Measurements from ENCODE around the gene METTL15. TPM values are rescaled to one million over a fixed set of nuclear protein-coding genes. Genes with fewer than 3 reads are reported as not detected.

The METTL15 gene, protein sequence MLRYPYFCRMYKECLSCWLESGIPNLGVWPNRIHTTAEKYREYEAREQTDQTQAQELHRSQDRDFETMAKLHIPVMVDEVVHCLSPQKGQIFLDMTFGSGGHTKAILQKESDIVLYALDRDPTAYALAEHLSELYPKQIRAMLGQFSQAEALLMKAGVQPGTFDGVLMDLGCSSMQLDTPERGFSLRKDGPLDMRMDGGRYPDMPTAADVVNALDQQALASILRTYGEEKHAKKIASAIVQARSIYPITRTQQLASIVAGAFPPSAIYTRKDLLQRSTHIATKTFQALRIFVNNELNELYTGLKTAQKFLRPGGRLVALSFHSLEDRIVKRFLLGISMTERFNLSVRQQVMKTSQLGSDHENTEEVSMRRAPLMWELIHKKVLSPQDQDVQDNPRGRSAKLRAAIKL
- total RNA-seq (10 to 100 TPM in 5 of 9 donors, 1 to 10 TPM in 4; 6.2 to 14.4 (median 10.2) TPM), polyA plus RNA-seq (1 to 10 TPM; 5.2 to 7.1 TPM)
- long read RNA-seq, donor 1, full-length matches to known transcripts: 2 of 26 reads
- long read RNA-seq, donor 1, partial matches to known transcripts: 18 of 26 reads
- long read RNA-seq, donor 1, other reads (novel, unspliced or antisense): 6 of 26 reads
- long read RNA-seq, donor 2, full-length matches to known transcripts: 3 of 46 reads
- long read RNA-seq, donor 2, partial matches to known transcripts: 27 of 46 reads
- long read RNA-seq, donor 2, other reads (novel, unspliced or antisense): 16 of 46 reads
- long read RNA-seq, donor 3, full-length matches to known transcripts: 2 of 13 reads
- long read RNA-seq, donor 3, partial matches to known transcripts: 8 of 13 reads
- long read RNA-seq, donor 3, other reads (novel, unspliced or antisense): 3 of 13 reads

- peaks cover 0 to 2% (median 0%) of the 10 kb centered on the region in 9 donors for H3K36me3 ChIP-seq
- peak; percentile 99 to 100 (median 100) for DNase-seq
- H3K4me3 ChIP-seq: peak within 1 kb of the TSS; percentile 35 to 87 (median 60)
- H3K9me3 ChIP-seq: no peaks in the 10 kb centered on the region
- peak within 1 kb of the TSS in 11 of 12 donors; percentile 26 to 86 (median 76) for H3K27ac ChIP-seq
- WGBS, 4 donors: 0 to 1% (median 0%) methylated on average over 25 to 38 of the region's 38 CpGs
- H3K4me1 ChIP-seq: peaks cover 0 to 44% (median 34%) of the 10 kb centered on the region in 12 donors
- H3K27me3 ChIP-seq: no peaks in the 10 kb centered on the region
- intact Hi-C loops (cut with DNase I): loop anchor here in 3 of 10 donors (10.0 kb wide), 3 partner anchors 413 to 603 kb away; partner anchors contain the start of gene LIN7C (in 1 of the 3)
- peak; percentile 100 for ATAC-seq
- TF ChIP-seq CTCF (IDR thresholded peaks at IDR 0.05) (no peak), POLR2A (IDR thresholded peaks at IDR 0.05) (peak in 1 of 2 donors; percentile 55)
Measured at GRCh38 chr11:28107750-28108618, at the start of gene METTL15, which contains the start of gene KIF18A. TSS of gene METTL15 (plus strand) at chr11:28108388. CDS start at chr11:28113335, 4,947 bp downstream. TSS of gene KIF18A (minus strand) at chr11:28108156. CDS start at chr11:28097947, 10,209 bp downstream.

- Histone ChIP-seq H3K36me3 (no peaks in the 10 kb centered on the region), H3K27me3 (no peaks in the 10 kb centered on the region), H3K4me3 (no peak overlapping the region), H3K9me3 (no peaks in the 10 kb centered on the region), H3K27ac (no peak overlapping the region), H3K4me1 (peaks cover 0 to 4% (median 0%) of the 10 kb centered on the region in 12 donors)
- WGBS, 4 donors: 97 to 99% (median 98%) methylated on average over 1 of the region's 1 CpG
- intact Hi-C loops (cut with DNase I): no loop called here
- ATAC-seq (no peak), DNase-seq (no peak)
- TF ChIP-seq CTCF (IDR thresholded peaks at IDR 0.05) (no peak), POLR2A (IDR thresholded peaks at IDR 0.05) (no peak)
Measured at GRCh38 chr11:28071305-28071704, 36.9 kb upstream of the METTL15 start.

- no peaks in the 10 kb centered on the region for H3K36me3 ChIP-seq
- H3K27me3 ChIP-seq: no peaks in the 10 kb centered on the region
- no peaks in the 10 kb centered on the region for H3K9me3 ChIP-seq
- intact Hi-C loops (cut with DNase I): no loop called here
- no peak overlapping the region for H3K4me3 ChIP-seq
- H3K4me1 ChIP-seq: peaks cover 0 to 4% (median 0%) of the 10 kb centered on the region in 12 donors
- no peak overlapping the region for H3K27ac ChIP-seq
- 15 to 25% (median 20%) methylated on average over 2 of the region's 2 CpGs for WGBS, 4 donors
- ATAC-seq: no peak
- DNase-seq: no peak
- no peak for TF ChIP-seq CTCF (IDR thresholded peaks at IDR 0.05)
- no peak for TF ChIP-seq POLR2A (IDR thresholded peaks at IDR 0.05)
Measured at GRCh38 chr11:28072321-28072720, 35.9 kb upstream of the METTL15 start.

Data from heart left ventricle (tissue), 16 donors.